ENCODE data around the gene MYF5.

DNA sequence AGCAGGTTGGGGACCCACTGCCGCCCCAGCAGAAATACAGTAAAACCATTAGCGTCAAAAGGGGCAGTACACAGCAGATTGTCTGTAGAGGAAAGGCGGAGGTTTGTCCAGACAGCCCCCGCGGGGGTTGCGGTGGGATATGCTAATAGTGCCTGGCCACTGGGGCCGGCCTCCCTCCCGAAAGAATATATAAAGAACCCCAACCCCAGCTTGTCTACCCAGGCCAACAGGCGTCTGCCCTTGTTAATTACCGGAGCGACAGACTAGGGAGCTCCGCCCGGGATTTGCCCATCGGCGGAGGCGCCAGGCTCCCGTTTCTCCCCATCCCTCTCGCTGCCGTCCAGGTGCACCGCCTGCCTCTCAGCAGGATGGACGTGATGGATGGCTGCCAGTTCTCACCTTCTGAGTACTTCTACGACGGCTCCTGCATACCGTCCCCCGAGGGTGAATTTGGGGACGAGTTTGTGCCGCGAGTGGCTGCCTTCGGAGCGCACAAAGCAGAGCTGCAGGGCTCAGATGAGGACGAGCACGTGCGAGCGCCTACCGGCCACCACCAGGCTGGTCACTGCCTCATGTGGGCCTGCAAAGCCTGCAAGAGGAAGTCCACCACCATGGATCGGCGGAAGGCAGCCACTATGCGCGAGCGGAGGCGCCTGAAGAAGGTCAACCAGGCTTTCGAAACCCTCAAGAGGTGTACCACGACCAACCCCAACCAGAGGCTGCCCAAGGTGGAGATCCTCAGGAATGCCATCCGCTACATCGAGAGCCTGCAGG lies at the start of gene MYF5:
- TF ChIP-seq, protein P1, sequence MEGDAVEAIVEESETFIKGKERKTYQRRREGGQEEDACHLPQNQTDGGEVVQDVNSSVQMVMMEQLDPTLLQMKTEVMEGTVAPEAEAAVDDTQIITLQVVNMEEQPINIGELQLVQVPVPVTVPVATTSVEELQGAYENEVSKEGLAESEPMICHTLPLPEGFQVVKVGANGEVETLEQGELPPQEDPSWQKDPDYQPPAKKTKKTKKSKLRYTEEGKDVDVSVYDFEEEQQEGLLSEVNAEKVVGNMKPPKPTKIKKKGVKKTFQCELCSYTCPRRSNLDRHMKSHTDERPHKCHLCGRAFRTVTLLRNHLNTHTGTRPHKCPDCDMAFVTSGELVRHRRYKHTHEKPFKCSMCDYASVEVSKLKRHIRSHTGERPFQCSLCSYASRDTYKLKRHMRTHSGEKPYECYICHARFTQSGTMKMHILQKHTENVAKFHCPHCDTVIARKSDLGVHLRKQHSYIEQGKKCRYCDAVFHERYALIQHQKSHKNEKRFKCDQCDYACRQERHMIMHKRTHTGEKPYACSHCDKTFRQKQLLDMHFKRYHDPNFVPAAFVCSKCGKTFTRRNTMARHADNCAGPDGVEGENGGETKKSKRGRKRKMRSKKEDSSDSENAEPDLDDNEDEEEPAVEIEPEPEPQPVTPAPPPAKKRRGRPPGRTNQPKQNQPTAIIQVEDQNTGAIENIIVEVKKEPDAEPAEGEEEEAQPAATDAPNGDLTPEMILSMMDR (conservative IDR thresholded peaks at IDR 0.05) = no peak
- TF ChIP-seq EZH2 (IDR thresholded peaks at IDR 0.05; ENCODE audit: low read depth) = no peak
